HG03060 (cell line): ENCODE measurements around the gene FRZB.
"Not testable (repeated sequence)": the region's sequence is repeated elsewhere in the genome, so short reads cannot be mapped to it uniquely, and the experiment has no call there.

Source experiments
- ATAC-seq: cut with Tn5 transposase; IDR thresholded peaks from one replicate; pipeline ENCODE4 v1.9.1; 2021; ENCODE audit warnings: low read depth, moderate number of reproducible peaks; ENCODE audit not compliant: unreplicated experiment

Gene FRZB, protein sequence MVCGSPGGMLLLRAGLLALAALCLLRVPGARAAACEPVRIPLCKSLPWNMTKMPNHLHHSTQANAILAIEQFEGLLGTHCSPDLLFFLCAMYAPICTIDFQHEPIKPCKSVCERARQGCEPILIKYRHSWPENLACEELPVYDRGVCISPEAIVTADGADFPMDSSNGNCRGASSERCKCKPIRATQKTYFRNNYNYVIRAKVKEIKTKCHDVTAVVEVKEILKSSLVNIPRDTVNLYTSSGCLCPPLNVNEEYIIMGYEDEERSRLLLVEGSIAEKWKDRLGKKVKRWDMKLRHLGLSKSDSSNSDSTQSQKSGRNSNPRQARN

DNA sequence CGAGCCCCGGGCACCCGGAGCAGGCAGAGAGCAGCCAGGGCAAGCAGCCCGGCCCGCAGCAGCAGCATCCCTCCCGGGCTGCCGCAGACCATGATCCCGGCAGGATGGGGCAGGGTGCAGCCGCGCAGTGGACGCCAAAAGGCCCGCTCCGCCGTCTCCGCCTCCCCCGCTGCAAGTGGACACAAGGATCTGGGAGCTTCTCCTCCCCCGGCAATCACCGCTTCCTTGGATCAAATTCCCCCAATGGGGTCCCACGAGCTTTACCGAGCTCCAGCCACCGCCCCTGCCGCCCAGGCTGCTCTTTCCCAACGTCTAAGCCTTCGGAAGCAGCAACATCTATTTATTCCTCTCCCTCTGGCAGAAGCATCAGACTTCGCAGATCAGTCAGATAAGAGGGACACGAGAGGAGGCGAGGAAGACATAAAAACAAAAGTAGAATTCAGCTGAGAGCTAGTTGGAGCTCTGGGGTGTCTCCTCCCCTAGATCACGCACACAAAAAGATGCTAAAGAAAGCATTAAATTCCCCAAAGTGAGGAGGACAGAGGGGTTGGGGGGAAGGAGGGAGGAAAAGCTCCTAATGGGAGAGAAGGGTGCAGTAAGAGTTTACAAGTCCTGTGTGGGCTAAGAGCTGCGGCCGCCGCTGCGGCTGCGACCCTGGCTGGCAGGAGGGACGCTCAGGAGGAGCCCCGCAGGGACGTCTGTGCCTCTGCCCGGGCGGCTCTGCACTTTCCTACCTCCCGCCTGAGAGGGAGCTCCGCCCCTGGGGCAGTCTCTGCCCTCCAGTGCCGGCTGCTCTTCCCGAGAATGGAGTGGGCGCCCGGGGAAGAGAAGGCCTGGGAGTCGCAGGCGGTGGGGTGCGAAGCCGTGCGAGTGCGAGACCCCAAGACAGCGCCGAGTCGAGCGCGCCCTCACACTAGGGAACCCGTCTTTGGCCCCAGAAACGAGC, at the start of gene FRZB:
Gene FRZB (minus strand): TSS at position 177 of the 946 bp plus-strand sequence. CDS start 85 bp downstream, at position 92.
- ATAC-seq: no peak

DNA sequence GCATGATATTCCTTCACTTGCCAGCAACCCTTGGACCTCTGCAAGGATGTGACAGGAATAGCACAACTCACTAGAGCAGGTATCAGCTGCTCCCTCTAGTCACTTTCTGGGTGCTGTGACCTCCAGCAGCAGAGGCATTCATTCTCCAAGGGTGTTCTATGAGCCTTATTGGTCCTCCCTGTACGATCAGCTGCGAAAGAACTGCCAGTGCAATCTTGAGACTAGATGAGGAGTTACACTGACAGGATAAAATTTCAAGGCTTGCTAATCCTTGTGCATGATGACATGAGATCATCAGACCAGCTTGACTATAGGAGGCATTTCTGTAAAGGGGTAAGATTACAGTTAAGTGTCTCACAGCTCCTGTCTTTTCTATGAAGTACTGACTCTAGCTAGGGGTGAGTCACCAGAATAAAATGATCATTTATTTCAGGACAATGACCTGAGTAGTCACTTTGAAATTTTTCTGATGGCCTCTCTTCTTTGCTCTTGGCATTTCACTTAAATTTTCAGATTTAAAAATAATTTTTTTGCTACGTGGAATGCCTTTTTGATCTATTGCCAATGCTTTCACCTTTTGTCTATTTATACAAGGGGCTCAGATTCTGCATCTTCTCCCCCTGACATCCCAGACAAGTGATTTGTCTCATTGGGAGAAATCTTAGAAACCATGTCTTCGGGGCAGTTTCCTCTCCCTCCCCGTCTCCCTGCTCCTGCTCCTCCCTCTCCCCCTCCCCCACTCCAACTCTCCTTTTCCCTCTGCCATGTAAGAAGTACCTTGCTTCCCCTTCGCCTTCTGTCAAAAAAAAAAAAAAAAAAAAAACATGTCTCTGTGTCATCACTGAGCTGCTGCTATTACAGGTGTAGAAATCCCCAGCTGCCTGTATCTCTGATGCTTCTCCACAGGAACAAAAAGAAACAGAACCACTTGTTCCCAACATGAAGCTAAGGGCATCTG, 49.2 kb upstream of the FRZB start:
- no peak for ATAC-seq

DNA sequence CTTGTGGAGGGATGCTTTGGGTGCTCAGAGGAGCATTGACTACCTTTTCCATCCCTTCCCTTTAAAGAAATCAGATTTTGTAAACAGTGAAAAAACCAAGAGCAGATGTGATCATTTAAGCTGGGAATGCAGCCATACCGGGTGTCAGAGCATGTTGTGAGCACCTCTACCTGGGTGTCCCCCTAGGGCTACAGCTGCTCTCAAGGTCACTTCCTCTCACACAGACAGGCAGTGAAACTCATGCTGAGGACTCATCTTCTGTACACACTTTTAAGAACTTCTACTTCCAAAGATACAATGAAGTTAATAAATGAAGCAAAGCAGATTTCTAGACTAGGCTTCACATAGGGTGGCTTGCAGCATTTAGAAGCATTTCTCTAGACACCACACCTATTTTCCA, 48.4 kb upstream of the FRZB start:
- ATAC-seq: no peak

DNA sequence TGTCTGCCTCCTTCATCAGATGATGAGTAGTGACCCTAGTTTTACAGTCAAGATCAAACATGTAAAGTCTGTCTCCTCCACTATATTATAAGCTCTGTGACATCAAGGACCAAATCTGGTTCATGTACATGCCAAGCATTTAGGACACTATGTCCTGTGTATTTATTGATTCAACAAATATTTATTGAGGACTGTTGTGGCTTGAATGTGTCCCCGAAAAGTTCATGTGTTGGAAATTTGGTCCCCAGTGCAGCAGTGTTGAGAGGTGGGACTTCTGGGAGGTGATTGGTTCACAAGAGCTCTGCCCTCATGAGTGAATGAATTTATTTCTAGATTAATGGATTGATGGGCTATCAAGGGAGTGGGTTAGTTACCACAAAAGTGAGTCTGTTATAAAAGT, 46.6 kb upstream of the FRZB start:
- no peak for ATAC-seq

DNA sequence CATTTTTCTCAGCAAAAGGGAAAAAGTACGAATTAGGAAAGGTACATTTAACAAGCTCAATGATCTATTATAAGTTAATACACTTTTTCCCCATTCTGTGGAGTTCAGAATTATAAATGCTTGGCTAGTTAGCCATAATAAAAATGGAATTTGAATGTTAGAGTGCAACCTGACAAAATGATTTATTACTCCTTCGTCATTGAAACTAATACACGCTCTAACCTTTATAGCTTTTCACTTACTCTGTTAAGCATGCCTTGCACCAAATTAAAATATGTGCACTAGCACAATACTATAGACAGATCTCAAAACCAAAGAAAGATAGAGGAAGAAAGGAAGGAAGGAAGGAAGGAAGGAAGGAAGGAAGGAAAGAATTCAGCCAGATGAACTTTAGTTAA, 46.1 kb upstream of the FRZB start:
- no peak for ATAC-seq

DNA sequence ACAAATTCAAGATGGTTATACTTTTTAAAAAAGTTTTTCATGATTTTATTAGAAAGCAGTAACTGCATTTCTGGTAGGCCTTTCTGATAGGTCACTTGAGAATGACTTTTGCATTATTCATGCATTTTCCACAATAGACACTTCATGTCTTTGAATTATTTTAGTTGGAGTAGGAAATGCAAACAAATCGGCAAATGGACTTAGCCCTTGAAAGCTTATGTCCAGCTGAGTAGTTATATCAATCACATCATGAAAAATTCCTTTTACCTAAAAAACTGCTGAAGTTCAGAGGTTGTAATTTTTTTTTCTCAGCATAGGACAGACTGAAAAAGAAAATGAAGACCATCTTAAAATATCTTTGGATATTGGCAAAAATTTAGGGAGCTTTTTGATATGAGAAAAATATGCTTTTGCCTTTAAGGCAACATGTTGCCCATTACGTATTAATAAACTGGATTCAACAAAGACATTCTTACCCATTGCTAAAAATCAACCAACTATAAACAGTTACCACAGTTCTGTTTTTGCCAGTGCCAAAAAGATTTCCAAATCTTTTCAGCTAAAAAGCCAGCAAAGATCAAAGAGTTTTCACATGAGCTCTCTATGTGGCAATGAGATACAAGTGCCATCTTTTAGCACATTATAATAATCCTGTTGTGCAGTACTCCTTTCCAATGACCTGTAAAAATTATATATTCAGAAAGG, 45.5 kb upstream of the FRZB start:
- no peak for ATAC-seq

DNA sequence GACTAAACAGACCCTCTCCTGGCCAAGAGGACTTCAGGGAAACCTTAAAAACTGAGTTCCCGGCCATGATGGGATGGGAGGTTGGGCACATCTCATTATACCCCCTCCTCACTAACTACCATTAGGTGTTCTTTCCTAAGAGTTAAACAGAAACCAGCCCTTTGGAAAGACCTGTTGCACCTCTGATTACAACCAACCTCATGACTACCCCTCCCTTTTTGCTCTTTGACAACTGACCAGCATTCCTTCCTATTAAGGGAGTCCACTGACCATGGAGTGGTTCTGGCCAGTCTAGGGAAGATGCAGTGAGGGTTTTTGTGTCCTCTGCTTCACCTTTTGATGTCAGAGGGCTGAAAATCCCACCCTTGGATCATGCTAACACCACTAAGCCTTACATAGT, 44.5 kb upstream of the FRZB start:
- ATAC-seq: no peak

DNA sequence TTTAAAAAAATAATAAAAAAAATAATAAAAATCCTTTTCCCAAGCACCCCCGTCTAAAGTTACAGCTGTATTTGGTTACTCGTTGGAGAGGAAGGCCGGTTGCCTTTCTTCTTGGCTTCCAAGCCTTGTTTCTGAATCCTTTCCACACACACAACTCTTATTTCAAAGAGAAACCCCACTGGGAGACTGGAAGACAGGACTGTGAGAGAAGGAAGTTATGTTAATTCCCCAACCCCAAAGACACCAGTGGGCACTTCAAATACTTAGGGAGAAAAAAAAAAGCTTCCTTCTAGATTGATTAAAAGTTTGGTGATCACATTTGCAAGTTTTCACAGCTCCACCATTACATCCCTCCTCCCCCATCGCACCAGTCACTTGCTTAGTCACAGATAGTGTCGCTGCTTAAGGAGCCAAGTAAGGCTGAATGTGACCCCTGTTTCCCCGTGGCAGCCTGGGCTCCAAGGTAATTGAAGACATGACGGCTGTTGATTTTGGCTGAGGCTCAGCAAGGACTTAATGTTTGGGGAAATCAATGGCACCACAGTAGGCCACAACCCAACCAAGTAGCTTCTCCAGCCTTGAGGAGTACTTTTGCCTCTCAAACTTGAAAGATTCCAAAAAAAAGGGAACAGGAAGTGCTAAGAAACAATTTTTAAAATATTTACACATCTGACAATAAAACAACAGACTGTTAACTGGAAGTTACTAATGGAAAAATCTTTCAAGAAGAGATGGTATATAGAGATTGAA, 40.8 kb upstream of the FRZB start:
- no peak for ATAC-seq

DNA sequence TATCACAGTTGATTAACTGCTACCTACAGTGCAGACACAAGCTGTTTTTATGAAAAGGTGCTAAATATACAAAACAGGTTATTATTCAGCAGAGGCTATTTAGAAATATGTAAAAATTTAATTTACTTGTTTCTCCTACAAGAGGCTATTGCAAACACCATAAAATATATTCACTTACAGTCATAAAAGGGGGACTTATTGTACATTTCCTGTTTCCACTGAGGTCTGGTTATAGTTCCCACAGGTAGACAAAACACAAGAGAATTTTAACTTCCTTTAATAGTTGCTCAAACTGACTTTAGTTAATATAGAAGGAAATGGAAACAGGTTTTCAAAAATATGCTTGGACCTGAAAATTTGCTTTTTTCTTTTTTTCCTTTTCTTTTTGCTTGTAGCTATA, 40.0 kb upstream of the FRZB start:
- no peak for ATAC-seq

DNA sequence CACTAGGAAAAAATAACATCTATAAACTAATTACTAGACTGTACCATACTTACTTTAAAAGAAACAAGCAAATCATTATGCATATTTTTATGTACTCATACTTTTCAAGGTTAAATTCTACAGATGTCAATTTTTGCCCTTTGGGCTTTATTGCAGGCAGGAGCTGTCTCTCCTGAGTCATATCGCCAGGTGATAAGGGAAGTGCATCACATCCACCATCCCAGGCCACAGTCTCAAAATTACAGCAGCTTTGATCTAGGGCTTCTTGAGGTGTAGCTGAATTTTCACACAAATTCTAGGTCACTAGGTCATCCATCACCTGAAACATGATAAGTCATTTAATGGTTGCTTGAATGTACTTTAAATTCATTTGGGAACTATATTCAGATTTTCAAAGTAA, 38.4 kb upstream of the FRZB start:
- no peak for ATAC-seq

DNA sequence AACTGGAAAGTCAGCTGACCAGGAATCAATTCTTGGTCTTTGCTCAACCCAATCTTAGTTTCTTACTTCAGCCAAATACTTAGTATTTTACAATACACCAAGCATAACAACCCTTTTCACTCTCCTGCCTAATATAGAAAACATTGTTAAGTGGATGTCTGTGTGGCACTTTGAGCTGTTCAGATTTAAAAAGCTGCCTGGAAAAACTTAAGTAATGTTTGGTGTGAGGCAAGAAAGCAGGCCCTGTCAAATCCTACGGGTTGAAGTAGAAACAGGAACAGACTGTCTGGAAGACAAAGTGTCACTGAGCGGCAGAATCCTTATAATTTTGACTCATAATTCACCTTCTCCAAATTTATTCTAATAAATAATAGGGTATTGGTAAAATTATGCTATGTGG, 37.1 kb upstream of the FRZB start:
- ATAC-seq: no peak

DNA sequence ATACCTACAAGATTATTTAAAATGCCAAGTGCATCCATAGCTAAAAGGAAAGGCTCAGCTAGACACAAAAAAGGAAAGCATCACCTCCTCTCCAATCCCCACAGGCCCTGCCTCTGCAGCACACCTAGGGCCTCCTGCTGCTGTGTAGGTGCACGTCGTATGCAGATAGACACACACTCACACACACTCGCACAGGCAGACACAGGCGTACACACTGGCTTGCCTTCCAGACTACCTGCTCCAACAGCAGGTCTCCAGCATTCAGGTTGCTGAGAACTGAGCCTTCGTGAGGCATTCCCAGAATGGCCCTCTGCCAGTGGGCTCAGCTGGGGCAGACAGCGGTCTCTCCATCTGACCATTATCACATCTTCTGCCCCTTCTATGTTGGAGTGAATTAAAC, 35.3 kb upstream of the FRZB start:
- no peak for ATAC-seq

DNA sequence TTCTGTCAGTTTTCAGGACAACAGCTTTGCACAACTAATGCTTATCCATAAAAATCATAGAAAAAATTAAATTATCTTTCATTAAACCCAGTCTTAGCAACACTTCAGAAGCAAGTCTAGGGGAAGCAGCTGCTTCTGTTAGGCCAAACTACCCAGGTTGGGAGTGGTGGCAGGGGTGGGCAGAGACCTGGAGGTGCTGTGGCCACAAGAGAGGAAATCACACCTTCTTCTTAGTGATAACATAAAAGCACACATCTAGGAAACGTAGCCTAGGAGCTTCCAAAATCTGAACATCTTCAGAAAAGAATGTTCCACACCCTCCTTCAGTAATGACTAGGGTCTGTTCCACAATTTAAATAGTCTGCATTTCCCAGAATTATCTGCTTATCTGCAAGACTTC, 32.3 kb upstream of the FRZB start:
- ATAC-seq: no peak

DNA sequence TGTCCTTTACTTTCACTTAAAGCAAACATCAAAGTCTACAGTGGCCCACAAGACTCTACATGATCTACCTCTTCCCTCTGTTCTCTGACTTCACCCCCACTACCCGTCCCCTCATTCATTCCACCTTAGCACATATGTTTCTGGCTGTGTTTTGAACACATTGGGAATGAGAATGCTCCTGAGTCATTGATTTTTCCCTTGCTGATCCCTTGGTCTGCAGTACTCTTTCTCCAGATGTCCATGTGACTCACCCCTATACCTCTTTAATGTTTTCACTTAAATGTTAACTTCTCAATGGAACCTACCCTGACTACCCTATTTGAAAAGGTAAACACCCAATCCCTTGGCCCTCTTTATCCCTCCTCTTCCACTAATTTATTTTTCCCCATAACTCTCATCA, 30.7 kb upstream of the FRZB start:
- ATAC-seq: no peak

DNA sequence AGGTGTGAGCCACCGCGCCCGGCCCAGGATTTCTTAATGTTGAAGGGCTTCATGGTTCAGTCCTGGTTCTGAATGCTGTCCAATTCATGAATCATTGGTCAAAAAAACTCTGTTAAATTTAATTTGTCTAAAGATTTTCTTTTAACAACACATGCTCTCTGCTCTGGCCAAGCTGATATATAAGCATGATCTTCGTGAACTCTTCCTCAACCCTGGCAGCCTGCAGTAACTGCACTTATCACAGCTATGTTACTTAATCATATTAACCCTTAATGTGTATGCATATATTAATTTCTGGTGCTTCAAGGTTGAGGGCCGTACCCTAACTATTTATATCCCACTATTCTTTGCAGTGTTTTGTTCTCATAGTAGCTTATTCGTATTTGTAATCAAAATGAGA, 29.4 kb upstream of the FRZB start:
- no peak for ATAC-seq

DNA sequence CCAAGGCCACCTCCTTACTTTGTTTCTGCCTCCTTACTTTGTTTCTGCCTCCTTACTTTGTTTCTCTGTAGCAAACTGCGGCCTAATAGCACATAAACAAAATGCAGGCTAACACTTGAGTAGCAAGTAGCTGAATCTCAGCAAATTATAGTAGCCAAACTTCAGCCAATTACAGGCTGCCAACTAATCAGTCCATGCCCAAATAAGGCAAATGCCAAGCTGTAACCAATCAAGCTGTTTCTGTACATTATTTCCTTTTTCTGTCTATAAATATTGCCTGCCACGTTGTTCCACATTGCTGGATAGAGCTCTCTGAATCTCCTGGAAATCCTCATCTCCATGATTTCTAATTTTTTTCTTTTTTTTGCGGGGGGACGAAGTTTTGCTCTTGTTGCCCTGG, 28.7 kb upstream of the FRZB start:
- ATAC-seq: no peak

DNA sequence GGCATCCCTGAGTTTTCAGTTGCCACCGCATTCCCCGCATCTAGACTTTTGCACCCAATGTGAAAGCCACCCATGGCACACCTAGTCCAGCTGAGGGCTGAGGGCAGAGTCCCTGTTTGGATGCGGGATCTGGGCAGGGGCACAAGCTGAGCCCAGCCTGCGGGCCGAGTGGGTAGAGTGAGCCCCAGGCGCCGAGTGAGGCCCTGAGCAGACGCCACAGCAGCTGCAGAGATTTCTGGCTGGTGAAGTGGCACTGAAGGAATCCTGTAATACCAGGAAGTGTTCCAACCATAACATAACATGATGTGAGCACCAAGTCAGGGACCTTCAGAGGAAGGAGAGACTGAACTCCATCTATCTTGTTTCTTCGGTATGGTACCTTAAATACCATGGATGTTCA, 27.7 kb upstream of the FRZB start:
- no peak for ATAC-seq

DNA sequence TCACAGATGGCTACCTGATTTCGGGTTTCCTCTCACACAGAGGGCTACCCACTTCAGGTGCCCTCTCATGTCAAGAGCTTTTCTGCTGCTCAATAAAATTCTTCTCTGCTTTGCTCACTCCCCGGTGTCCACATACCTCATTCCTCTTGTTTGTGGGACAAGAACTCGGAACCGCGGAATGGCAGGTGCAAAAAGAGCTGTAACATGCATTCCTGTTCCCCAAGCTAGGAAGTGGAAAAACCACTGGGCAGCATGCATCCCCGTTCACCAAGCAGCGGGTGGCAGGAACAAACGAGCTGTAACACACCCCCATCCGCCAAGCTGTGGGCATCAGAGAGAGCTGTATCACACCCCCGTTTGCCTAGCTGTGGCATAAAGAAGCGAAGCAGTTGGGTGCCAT, 27.2 kb upstream of the FRZB start:
- no peak for ATAC-seq

DNA sequence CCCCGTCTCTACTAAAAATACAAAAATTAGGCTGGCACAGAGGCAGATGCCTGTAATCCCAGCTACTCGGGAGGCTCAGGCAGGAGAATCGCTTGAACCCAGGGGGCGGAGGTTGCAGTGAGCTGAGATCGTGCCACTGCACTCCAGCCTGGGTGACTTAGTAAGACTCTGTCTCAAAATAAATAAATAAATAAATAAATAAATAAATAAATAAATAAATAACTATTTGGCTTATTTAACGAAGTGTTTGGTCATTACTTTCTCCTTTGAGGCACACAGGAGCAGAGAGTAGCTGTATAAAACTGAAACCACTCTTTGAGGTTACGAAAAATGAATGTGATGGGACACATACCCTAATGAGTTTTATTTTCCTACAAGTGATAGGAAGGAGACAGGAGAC, 26.6 kb upstream of the FRZB start:
- not testable (repeated sequence) for ATAC-seq
